Stimulated activated CD4-positive, alpha-beta T cell treated with anti-CD3 and anti-CD28 coated beads, Interleukin-1b, Interleukin-23, amount 100 ng/mL, for 4 hours (primary cell): ENCODE data around the gene SLC36A4.
"Not testable (repeated sequence)": the region's sequence is repeated elsewhere in the genome, so short reads cannot be mapped to it uniquely, and the experiment has no call there.

Source experiments
- DNase-seq, 2 donors: peaks; one replicate each; pipeline ENCODE4 v3.0.0-alpha.2; 2020; ENCODE audit warnings: low read depth in 2 of 2

Gene SLC36A4

GRCh38 chr11:93122535-93123235 is 75.1 kb downstream of the SLC36A4 start:
- no peak for DNase-seq

DNA sequence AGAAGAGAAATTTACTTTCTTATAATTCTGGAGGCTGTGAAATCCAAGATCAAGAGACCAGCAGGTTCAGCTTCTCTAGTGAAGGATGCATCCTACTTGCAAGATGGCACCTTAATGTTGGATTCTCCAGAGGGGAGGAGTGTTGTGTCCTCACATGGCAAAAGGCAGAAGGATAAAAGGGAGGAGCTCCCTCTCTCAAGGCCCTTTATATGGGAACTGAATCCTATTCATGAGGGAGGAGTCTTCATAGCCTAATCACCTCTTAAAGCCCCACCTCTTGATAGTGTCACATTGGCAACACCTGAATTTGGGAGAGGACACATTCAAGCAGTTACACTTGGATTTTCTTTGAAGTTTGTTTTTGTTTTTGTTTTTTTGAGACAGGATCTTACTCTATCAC is 79.5 kb downstream of the SLC36A4 start:
- DNase-seq: no peak

GRCh38 chr11:93117565-93117964 is 80.2 kb downstream of the SLC36A4 start:
- DNase-seq: no peak

GRCh38 chr11:93116641-93117441 is 81.0 kb downstream of the SLC36A4 start:
- no peak for DNase-seq

GRCh38 chr11:93114304-93114703 is 83.5 kb downstream of the SLC36A4 start:
- DNase-seq: no peak

- no peak for DNase-seq
These were observed 84.0 kb downstream of the SLC36A4 start for GRCh38 chr11:93113824-93114223.

GRCh38 chr11:93111147-93111546 is 86.6 kb downstream of the SLC36A4 start:
- not testable (repeated sequence) for DNase-seq

GRCh38 chr11:93100211-93100610 is 97.6 kb downstream of the SLC36A4 start:
- DNase-seq: no peak

DNA sequence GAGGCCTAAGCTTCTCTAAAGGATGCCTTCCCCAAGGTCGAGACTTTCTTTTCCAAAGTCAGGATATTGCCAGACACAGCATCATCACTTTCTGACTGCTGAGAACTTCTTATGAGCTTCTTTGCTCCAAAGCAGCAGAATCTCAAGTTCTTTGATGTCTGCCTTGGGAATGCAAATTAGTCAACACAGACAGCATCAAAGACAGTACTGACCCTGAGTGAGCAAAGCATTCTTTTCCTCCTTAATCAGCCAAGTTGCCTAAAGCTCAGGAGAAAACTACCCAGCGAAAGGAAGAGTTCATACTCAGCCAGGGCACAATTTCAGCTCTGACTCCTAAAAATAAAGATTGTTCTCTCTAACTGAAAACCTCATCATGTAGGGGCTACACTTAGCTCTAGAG is 98.0 kb downstream of the SLC36A4 start:
- no peak for DNase-seq
